PFSK-1 (cell line): ENCODE data around the gene RNF126.

ENCODE experiments used
- FOXP2 ChIP-seq: optimal IDR thresholded peaks from 2 replicates; pipeline ENCODE3; 2011; ENCODE audit warnings: borderline replicate concordance, control low read depth, inconsistent platforms; ENCODE audit not compliant: insufficient read depth; ENCODE audit errors: extremely low read length, extremely low read depth
- POLR2AphosphoS5 ChIP-seq: IDR thresholded peaks from 2 replicates; pipeline ENCODE4 v1.6.1; 2012; ENCODE audit warnings: low read depth, mild to moderate bottlenecking, control low read depth, low read length, moderate library complexity
- SIN3A ChIP-seq: IDR thresholded peaks from 2 replicates; pipeline ENCODE4 v1.6.1; 2012; ENCODE audit warnings: mild to moderate bottlenecking, low read length, moderate library complexity, borderline replicate concordance; ENCODE audit not compliant: insufficient read depth
- TAF1 ChIP-seq: IDR thresholded peaks from 2 replicates; pipeline ENCODE4 v1.6.1; 2012; ENCODE audit warnings: low read length, control low read depth, borderline replicate concordance; ENCODE audit not compliant: insufficient read depth
- TF ChIP-seq, protein P1 (sequence below), 2 experiments: IDR thresholded peaks; 2 replicates each; pipeline versions ENCODE4 v1.6.1 to v1.8.0; 2011 to 2012; ENCODE audit warnings: low read depth in 2 of 2, low read length in 2 of 2, control low read depth in 1 of 2, inconsistent platforms in 1 of 2, mild to moderate bottlenecking in 1 of 2, moderate library complexity in 1 of 2; ENCODE audit not compliant: insufficient read depth in 1 of 2

Gene RNF126

DNA sequence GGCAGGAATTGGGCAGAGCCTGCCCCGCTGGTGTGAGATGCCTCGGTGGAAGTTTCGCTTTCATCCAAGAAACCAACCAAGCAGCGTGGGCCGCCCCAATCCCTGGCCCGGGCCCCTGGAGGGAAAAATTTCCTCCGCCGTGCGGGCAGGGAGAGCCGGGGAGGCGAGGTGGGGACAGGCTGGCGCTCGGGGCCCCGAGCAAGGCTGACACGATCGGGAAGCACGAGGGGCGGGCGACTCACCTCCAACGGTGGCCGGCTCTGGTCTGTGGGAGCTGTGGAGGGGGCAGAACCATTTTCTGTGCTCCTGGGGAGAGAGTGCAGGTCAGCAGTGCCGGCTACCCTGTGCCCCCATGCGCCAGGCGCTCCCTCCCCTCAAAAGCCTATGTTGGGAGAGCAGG is 11.0 kb downstream of the RNF126 start:
- no peak for TF ChIP-seq FOXP2
- TF ChIP-seq SIN3A, result no peak
- TF ChIP-seq POLR2AphosphoS5, result no peak
- TF ChIP-seq, protein P1, sequence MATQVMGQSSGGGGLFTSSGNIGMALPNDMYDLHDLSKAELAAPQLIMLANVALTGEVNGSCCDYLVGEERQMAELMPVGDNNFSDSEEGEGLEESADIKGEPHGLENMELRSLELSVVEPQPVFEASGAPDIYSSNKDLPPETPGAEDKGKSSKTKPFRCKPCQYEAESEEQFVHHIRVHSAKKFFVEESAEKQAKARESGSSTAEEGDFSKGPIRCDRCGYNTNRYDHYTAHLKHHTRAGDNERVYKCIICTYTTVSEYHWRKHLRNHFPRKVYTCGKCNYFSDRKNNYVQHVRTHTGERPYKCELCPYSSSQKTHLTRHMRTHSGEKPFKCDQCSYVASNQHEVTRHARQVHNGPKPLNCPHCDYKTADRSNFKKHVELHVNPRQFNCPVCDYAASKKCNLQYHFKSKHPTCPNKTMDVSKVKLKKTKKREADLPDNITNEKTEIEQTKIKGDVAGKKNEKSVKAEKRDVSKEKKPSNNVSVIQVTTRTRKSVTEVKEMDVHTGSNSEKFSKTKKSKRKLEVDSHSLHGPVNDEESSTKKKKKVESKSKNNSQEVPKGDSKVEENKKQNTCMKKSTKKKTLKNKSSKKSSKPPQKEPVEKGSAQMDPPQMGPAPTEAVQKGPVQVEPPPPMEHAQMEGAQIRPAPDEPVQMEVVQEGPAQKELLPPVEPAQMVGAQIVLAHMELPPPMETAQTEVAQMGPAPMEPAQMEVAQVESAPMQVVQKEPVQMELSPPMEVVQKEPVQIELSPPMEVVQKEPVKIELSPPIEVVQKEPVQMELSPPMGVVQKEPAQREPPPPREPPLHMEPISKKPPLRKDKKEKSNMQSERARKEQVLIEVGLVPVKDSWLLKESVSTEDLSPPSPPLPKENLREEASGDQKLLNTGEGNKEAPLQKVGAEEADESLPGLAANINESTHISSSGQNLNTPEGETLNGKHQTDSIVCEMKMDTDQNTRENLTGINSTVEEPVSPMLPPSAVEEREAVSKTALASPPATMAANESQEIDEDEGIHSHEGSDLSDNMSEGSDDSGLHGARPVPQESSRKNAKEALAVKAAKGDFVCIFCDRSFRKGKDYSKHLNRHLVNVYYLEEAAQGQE (IDR thresholded peaks at IDR 0.05; ENCODE audit: insufficient read depth in 1 of 2, low read depth in 2 of 2, low read length in 2 of 2), result no peak
- TF ChIP-seq TAF1, result no peak

DNA sequence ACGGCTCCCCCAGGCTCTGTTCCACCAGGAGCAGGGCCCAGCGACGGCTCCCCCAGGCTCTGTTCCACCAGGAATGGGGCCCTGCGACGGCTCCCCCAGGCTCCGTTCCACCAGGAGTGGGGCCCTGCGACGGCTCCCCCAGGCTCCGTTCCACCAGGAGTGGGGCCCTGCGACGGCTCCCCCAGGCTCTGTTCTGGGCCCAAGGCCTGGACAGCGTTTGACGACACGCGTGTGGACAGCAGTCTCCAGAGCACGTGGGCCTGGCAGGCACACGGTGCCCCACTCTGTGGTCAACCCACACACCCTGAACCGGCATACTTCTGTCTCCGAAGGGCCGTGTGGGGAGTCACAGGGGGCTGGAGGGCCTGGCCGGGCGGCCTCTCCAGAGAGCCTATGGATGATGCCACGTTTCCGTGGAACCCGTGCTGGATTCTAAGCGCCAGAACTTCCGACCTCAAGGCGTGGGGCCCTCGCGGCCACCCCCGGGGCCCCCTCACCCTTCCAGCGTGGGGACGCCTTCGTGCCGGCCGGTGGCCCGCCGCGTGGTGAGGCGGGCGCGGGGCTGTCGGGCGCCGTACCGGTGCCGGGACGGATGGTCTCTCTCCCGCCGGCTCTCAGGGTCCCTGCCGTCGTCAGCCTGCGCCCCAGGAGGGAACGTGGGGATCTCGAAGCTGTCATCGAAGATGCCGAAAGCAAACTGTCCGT is 11.7 kb downstream of the RNF126 start:
- TF ChIP-seq, protein P1 (IDR thresholded peaks at IDR 0.05; ENCODE audit: insufficient read depth in 1 of 2, low read depth in 2 of 2, low read length in 2 of 2), result no peak
- TF ChIP-seq FOXP2 (no peak), TAF1 (no peak), POLR2AphosphoS5 (no peak), SIN3A (no peak)

DNA sequence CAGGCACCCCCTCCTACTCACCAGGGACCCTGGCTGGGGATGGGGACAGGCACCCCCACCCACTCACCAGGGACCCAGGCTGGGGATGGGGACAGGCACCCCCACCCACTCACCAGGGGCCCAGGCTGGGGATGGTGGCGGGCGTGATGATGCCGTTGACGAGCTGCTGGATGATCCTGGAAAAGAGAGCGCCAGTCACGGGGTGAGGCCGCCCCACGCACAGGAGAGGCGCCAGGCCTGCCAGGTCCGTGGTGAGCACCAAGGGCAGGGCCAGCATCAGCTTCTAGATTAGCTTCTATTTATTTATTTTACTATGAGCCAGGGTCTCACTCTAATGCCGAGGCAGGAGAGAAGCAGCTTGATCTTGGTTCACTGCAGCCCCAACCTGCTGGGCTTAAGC is 12.9 kb downstream of the RNF126 start:
- no peak for TF ChIP-seq SIN3A
- TF ChIP-seq FOXP2, result no peak
- TF ChIP-seq, protein P1 (IDR thresholded peaks at IDR 0.05; ENCODE audit: insufficient read depth in 1 of 2, low read depth in 2 of 2, low read length in 2 of 2), result no peak
- TF ChIP-seq TAF1, result no peak
- no peak for TF ChIP-seq POLR2AphosphoS5

DNA sequence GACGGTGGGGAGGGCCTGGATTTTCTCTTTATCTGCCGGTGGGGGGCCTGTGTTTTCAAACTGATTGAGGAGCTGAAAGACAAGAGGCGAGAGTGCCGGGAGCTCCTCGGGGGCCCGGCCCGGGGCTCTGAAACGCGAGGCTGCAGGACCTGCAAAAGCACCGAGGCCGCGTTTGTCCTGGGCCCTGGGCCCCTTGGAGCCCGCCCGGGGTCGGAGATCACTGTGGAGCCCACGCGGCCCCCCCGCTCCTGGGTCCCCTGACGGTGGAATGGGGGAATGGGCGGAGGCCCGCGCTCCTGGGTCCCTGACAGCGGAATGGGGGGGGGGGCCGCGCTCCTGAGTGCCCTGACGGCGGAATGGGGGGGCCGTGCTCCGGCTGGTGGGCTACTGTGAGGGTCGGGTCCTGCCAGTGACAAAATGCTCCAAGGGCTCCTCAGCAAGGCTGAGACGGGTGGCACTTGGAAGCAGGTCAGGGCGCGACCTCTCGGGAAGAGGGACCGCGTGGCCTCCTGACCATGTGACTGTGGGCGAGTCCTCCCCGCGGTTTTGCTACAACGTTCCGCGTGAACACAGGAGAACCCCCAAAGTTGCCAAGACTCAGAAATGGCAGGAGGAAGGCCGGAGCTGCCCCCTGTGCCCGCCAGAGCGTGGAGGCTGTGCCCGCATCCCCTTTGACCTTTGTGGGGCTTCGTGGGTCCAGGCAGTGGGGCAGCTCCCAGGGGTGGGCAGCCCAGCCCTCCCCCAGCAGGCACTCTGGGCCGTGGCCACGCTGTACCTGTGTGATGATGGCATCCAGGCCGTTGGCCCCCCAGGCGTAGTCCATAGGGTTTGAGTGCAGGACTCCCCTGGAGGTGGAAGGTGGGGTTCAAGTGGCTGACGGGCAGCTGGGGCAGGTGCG is 13.9 kb downstream of the RNF126 start:
- TF ChIP-seq TAF1 (no peak), FOXP2 (no peak), SIN3A (no peak), POLR2AphosphoS5 (no peak)
- TF ChIP-seq, protein P1 (IDR thresholded peaks at IDR 0.05; ENCODE audit: insufficient read depth in 1 of 2, low read depth in 2 of 2, low read length in 2 of 2), result no peak
